GM12864 (cell line): ENCODE results near the gene HPS4.
"Not testable (repeated sequence)": the region's sequence is repeated elsewhere in the genome, so short reads cannot be mapped to it uniquely, and the experiment has no call there.

Experiments used
- DNase-seq: peaks from one replicate; pipeline ENCODE4 v3.0.0-alpha.2; 2011; ENCODE audit warnings: low read depth
- H3K4me3 ChIP-seq: 2 replicates; pipeline ENCODE4 v1.5.1; 2011; ENCODE audit warnings: mild to moderate bottlenecking, low read depth, low read length, control low read depth
- TF ChIP-seq, protein P1 (sequence below): IDR thresholded peaks from 2 replicates; pipeline ENCODE4 v1.5.1; 2011; ENCODE audit warnings: low read depth, mild to moderate bottlenecking, moderate library complexity, low read length, control low read depth, inconsistent platforms; ENCODE audit errors: missing control alignments

The HPS4 gene

DNA sequence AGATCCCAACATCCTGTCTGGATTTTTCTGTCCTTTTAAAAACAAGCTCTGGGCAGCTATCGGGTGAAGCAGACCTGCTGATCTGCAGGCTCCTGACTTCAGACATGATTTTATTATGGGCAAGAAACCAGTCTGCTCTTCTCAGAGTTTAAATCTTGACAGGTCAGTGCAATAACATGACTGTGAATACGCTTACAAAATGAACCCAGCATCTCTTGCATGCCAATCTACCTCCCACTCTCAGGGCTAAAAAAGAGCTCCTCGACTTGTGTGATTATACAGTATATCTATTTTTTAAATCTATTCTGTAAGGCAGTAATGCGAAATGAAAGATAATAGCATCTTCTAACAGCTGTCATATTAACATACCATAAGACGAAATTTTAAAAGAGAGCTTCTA lies 73.2 kb downstream of the HPS4 start:
- H3K4me3 ChIP-seq = no peak overlapping the region
- no peak for DNase-seq
- TF ChIP-seq, protein P1, sequence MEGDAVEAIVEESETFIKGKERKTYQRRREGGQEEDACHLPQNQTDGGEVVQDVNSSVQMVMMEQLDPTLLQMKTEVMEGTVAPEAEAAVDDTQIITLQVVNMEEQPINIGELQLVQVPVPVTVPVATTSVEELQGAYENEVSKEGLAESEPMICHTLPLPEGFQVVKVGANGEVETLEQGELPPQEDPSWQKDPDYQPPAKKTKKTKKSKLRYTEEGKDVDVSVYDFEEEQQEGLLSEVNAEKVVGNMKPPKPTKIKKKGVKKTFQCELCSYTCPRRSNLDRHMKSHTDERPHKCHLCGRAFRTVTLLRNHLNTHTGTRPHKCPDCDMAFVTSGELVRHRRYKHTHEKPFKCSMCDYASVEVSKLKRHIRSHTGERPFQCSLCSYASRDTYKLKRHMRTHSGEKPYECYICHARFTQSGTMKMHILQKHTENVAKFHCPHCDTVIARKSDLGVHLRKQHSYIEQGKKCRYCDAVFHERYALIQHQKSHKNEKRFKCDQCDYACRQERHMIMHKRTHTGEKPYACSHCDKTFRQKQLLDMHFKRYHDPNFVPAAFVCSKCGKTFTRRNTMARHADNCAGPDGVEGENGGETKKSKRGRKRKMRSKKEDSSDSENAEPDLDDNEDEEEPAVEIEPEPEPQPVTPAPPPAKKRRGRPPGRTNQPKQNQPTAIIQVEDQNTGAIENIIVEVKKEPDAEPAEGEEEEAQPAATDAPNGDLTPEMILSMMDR = no peak

DNA sequence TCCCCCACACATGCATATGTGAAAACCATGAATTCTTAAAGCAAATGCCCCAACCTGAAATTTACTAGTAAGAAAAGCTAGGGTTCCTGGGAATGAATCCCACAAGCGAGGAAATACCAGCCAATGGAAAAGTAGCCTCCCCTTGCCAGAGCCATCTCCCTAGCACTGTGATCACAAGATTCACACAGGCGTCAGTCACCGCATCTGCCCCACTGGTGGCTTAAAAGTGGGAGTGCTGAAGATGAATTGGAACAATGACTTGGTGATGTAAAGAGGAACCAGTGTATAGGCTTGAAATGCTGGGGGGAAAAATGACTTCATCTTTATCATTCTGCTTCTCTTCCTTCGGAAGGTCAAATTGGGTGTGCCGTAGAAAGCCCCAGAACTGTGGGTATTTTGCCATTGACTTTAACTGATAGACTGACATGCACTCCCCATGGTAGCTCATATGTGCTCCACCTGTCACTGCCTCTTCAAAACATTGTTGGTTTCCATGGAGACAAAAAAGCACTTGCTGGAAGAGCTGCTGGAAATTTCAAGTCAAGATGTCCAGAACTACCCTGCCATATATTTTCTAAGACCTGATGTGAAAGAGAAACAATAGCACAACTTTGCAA lies 73.8 kb downstream of the HPS4 start:
- TF ChIP-seq, protein P1 = no peak
- DNase-seq = no peak

DNA sequence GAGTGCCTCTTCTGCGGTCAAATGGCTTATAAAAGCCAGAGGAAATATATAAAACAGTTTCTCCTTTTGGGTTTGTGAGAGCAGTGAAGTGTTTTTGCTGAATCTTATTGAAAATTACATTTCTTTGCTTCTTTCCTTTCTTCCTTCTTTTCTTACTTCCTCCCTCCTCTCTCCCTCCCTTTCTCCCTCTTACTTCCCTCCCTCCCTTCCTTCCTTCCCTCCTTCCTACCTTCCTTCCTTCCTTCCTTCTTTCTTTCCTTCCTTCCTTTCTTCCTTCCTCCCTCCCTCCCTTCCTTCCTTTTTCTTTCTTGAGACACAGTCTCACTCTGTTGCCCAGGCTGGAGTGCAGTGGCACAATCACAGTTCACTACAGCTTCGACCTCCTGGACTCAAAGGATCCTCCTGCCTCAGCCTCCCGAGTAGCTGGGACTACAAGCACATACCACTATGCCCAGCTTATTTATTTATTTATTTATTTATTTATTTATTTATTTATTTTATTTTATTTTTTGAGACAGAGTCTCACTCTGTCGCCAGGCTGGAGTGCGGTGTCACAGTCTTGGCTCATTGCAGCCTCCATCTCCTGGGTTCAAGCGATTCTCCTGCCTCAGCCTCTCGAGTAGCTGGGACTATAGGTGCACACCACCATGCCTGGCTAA lies 74.9 kb downstream of the HPS4 start:
- DNase-seq = not testable (repeated sequence)

More for the DNA sequence above, 73.8 kb downstream of the HPS4 start:
- no peak overlapping the region for H3K4me3 ChIP-seq

DNA sequence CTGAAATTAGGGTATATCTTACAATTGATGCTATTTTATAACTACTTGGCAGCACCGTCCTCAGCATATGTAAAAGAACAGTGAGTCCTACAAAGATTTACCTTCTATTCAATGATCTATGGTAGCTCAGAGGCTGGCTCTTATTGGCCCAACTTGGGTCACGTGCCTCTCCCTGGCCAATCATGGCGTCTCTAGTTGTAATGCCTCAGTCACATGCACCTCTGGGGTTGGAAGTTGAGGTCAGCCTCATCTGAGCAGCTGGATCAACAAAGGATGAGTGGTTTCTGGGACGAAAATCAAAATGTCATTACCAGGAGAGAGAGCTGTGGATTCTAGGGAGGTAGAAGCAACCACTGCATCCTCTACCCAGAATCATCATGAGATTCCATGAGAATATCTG lies 77.5 kb downstream of the HPS4 start:
- DNase-seq = no peak
- no peak overlapping the region for H3K4me3 ChIP-seq
- TF ChIP-seq, protein P1 = no peak

More for the DNA sequence above, 74.9 kb downstream of the HPS4 start:
- H3K4me3 ChIP-seq = not testable (repeated sequence)

DNA sequence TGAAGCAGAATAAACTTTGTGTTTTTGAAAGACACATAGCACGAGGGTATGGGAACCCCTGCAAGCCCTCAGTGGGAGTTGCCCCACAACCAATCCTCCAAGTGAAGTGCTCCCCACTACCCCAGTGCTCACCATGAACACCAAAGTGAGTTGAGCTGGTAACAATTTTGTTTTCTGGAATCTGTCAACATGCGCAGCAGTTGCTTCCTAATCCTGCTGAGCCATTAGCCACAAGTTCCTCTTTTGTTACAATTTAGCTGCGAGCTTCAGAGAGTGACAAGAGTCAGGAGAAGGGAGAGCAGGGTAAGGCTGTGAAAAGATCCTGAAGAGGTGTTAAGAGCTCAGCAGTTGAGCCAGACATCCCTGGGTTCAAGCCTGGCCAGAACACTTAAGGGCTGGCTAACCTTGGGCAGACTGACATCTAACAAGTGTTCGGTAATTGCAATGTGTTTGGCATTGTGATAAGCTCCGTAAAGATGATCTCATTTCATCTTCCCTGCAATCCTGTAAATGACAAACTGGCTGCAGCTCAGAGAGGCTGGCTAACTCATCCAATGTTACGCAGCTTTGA lies 78.6 kb downstream of the HPS4 start:
- H3K4me3 ChIP-seq = no peak overlapping the region
- no peak for DNase-seq
- TF ChIP-seq, protein P1 = no peak

DNA sequence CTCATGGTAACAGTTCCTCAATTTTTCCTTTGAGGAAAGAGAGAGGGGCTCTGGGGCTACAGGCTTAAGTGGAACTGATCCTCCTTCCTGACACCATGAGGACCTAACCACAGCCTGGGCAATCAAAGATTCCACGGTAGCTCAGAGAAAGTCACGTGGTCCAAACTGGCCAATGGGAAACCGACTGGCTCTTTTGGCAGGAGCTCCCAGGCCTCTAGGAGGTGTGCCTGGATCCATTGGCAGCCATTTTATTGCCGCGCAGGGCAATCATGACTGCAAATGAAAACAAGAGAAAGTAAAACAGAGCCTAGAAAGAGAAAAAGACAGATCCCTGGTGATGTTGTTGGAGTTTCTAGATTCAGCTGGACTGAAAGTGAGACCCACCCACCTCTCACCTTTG lies 81.9 kb downstream of the HPS4 start:
- H3K4me3 ChIP-seq = no peak overlapping the region
- TF ChIP-seq, protein P1 = no peak
- DNase-seq = no peak
